ENCODE results near the gene ZNRF1.
A peak's percentile ranks its signal among the peaks of the same experiment; 100 is the strongest.
"Not testable (repeated sequence)": the region's sequence is repeated elsewhere in the genome, so short reads cannot be mapped to it uniquely, and the experiment has no call there.

Gene ZNRF1

GRCh38 chr16:75079346-75079926 lies 80.6 kb downstream of the ZNRF1 start:
- DNase-seq (ENCODE audit: low spot score): no peak

- no peak for DNase-seq (ENCODE audit: low spot score)
Measured at GRCh38 chr16:75080205-75081029, 81.6 kb downstream of the ZNRF1 start.

- no peak for DNase-seq (ENCODE audit: low spot score)
Measured at GRCh38 chr16:75081179-75081859, 82.5 kb downstream of the ZNRF1 start.

- no peak for DNase-seq (ENCODE audit: low spot score)
Measured at GRCh38 chr16:75083813-75084212, 85.0 kb downstream of the ZNRF1 start.

GRCh38 chr16:75085556-75085955 lies 86.7 kb downstream of the ZNRF1 start:
- no peak for DNase-seq (ENCODE audit: low spot score)

- DNase-seq (ENCODE audit: low spot score): no peak
Measured at GRCh38 chr16:75086281-75086680, 87.5 kb downstream of the ZNRF1 start.

- no peak for DNase-seq (ENCODE audit: low spot score)
Measured at GRCh38 chr16:75086688-75087374, 88.0 kb downstream of the ZNRF1 start.

GRCh38 chr16:75087375-75087979 lies 88.7 kb downstream of the ZNRF1 start:
- no peak for DNase-seq (ENCODE audit: low spot score)

- DNase-seq (ENCODE audit: low spot score): no peak
Measured at GRCh38 chr16:75088216-75088615, 89.4 kb downstream of the ZNRF1 start.

- no peak for DNase-seq (ENCODE audit: low spot score)
Measured at GRCh38 chr16:75088934-75089333, 90.1 kb downstream of the ZNRF1 start.

- DNase-seq (ENCODE audit: low spot score): no peak
Measured at GRCh38 chr16:75089486-75090202, 90.8 kb downstream of the ZNRF1 start.

- DNase-seq (ENCODE audit: low spot score): peak; percentile 18
Measured at GRCh38 chr16:75090899-75091298, 92.1 kb downstream of the ZNRF1 start.

- DNase-seq (ENCODE audit: low spot score): not testable (repeated sequence)
Measured at GRCh38 chr16:75091619-75092018, 92.8 kb downstream of the ZNRF1 start.

GRCh38 chr16:75092777-75093176 lies 94.0 kb downstream of the ZNRF1 start:
- no peak for DNase-seq (ENCODE audit: low spot score)

GRCh38 chr16:75093598-75094540 lies 95.0 kb downstream of the ZNRF1 start:
- DNase-seq (ENCODE audit: low spot score): no peak

GRCh38 chr16:75095204-75095621 lies 96.4 kb downstream of the ZNRF1 start:
- no peak for DNase-seq (ENCODE audit: low spot score)

GRCh38 chr16:75096656-75097055 lies 97.8 kb downstream of the ZNRF1 start:
- DNase-seq (ENCODE audit: low spot score): no peak

GRCh38 chr16:75097191-75097761 lies 98.5 kb downstream of the ZNRF1 start:
- DNase-seq (ENCODE audit: low spot score): no peak

GRCh38 chr16:75097941-75098901 lies 99.4 kb downstream of the ZNRF1 start:
- no peak for DNase-seq (ENCODE audit: low spot score)
